HG03135 (cell line): Measurements from ENCODE around the gene SHISA9.
"Not testable (repeated sequence)": the region's sequence is repeated elsewhere in the genome, so short reads cannot be mapped to it uniquely, and the experiment has no call there.

Experiments
- ATAC-seq: cut with Tn5 transposase; IDR thresholded peaks from one replicate; pipeline ENCODE4 v1.9.1; 2021; ENCODE audit warnings: mild to moderate bottlenecking, moderate library complexity; ENCODE audit not compliant: unreplicated experiment

Gene SHISA9

GRCh38 chr16:12899529-12900143, 1.8 kb upstream of the SHISA9 start:
- no peak for ATAC-seq

GRCh38 chr16:12900156-12900555, 1.2 kb upstream of the SHISA9 start:
- no peak for ATAC-seq

GRCh38 chr16:12900599-12901203, 697 bp upstream of the SHISA9 start:
- no peak for ATAC-seq

GRCh38 chr16:12901204-12901596, 198 bp upstream of the SHISA9 start:
- no peak for ATAC-seq

GRCh38 chr16:12902511-12903372, 1.3 kb downstream of the SHISA9 start:
- ATAC-seq, result no peak

- no peak for ATAC-seq
These were observed 2.3 kb downstream of the SHISA9 start for GRCh38 chr16:12903407-12904328.

GRCh38 chr16:12904329-12904671, 2.9 kb downstream of the SHISA9 start:
- ATAC-seq, result no peak

GRCh38 chr16:12906271-12906670, 4.9 kb downstream of the SHISA9 start:
- ATAC-seq, result no peak

- no peak for ATAC-seq
These were observed 5.5 kb downstream of the SHISA9 start for GRCh38 chr16:12906765-12907516.

- ATAC-seq, result no peak
These were observed 6.4 kb downstream of the SHISA9 start for GRCh38 chr16:12907670-12908233.

- ATAC-seq, result no peak
These were observed 15.8 kb downstream of the SHISA9 start for GRCh38 chr16:12917246-12917645.

- no peak for ATAC-seq
These were observed 16.3 kb downstream of the SHISA9 start for GRCh38 chr16:12917653-12918052.

GRCh38 chr16:12920739-12921138, 19.3 kb downstream of the SHISA9 start:
- no peak for ATAC-seq

- ATAC-seq, result not testable (repeated sequence)
These were observed 22.2 kb downstream of the SHISA9 start for GRCh38 chr16:12923640-12924039.

- ATAC-seq, result no peak
These were observed 23.8 kb downstream of the SHISA9 start for GRCh38 chr16:12925026-12925800.

- ATAC-seq, result no peak
These were observed 26.2 kb downstream of the SHISA9 start for GRCh38 chr16:12927591-12927990.

- no peak for ATAC-seq
These were observed 29.5 kb downstream of the SHISA9 start for GRCh38 chr16:12930881-12931280.

GRCh38 chr16:12936391-12936790, 35.0 kb downstream of the SHISA9 start:
- ATAC-seq, result no peak

- ATAC-seq, result no peak
These were observed 40.5 kb downstream of the SHISA9 start for GRCh38 chr16:12941896-12942295.
